Measurements from ENCODE around the gene GAREM2.
"Not testable (repeated sequence)": the region's sequence is repeated elsewhere in the genome, so short reads cannot be mapped to it uniquely, and the experiment has no call there.

GAREM2 gene

DNA sequence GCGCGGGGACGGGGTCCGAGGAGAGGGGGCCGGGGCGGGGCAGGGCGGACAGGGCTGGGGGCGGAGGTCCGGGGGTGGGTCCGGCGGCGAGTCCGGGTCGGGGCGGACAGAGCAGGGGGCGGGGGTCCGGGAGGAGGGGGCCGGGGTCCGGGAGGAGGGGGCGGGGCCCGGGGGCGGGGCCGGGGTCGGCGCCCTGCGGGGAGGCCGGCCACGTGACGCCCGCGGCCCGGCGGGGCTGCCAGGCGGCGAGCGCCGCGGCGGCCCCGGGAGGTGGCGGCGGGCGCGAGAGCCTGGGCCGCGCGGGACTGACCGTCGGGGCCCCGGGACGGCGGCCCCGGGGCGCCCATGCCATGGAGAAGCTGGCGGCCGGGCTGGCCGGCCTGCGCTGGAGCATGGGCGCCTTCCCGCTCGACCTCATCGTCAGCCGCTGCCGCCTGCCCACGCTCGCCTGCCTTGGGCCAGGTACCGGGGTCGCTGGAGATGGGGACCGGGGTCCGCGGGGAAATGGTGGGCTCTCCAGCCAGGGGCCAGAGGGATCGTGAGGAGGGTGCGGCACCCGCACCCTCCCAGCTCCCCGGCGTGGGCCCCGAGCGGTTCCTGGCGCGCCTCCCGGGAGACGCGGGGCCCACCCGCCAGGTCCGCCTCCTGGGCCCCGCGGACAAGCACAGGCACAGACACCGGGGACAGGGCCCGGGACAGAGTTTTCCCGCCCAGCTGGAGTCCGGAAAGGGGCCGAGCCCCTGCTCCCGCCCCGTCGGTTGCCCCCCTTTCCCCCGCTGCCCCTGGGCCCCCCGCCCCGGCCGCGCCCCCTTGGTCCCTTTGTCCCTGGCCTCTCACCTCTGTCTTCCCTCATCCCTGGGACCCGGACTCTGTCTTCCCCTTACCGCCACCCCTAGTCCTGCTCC lies at the start of gene GAREM2:
TSS of gene GAREM2 (plus strand) at position 218 of the 905 bp plus-strand sequence. CDS start at position 351, 133 bp downstream.
- DNase-seq (ENCODE audit: low spot score), result no peak

DNA sequence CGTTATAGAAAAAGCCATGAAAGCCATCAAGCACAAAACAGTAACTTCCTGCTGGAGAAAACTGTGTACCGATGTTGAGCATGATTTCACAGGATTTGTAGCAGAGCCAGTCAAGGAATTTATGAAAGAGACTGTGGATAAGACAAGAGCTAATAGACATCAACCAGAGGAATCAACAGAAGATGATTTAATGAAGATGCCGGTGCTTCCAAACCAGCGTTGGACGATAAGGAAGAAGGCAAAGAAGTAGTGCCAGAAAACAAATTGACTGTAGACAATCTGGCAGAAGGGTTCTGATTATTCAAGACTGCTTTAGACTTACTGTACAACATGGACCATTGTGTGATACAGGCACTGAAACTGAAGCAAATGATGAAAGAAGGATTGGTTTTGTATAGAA lies 49.5 kb upstream of the GAREM2 start:
- no peak for DNase-seq (ENCODE audit: low spot score)

DNA sequence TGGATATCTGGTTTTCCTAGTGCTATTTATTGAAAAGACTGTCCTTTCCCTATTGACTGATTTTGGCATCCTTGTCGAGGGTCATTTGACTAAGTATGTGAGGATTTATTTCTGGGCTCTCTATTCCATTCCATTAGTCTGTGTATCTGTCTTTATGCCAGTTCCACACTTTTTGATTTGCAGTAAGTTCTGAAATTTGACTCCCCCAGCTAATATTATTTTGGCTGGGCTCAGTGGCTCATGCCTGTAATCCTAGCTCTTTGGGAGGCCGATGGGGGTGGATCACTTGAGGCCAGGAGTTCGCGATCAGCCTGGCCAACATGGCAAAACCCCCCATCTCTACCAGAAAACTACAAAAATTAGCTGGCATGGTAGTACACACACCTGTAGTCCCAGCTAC lies 46.8 kb upstream of the GAREM2 start:
- no peak for DNase-seq (ENCODE audit: low spot score)

- DNase-seq (ENCODE audit: low spot score), result no peak
Observed at GRCh38 chr2:26128176-26128575, 44.7 kb upstream of the GAREM2 start.

DNA sequence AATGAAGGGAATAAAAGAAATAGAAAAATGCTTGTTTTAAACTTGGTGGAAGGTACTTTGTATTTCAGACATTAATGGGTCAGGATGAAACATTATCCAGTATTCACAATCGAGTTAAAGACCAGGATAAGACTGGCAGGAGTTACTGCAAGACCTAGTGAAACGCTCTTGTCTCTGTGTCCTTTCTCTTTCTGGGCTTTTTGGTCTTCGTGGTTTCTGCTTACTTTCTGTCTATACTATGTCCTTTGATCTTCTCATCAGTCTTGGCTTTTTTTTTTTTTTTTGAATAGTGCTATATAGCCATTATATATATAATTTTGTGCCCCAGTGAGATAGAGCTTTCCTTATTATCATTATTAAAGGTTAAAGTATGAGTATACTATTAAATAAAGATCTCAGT lies 42.1 kb upstream of the GAREM2 start:
- no peak for DNase-seq (ENCODE audit: low spot score)

- peak; percentile 81 for DNase-seq (ENCODE audit: low spot score)
Observed at GRCh38 chr2:26136451-26136850, 36.4 kb upstream of the GAREM2 start.

GRCh38 chr2:26139269-26140183 lies 33.4 kb upstream of the GAREM2 start:
- DNase-seq (ENCODE audit: low spot score), result no peak

GRCh38 chr2:26141145-26141769 lies 31.6 kb upstream of the GAREM2 start:
- DNase-seq (ENCODE audit: low spot score), result no peak

GRCh38 chr2:26144031-26144430 lies 28.9 kb upstream of the GAREM2 start:
- no peak for DNase-seq (ENCODE audit: low spot score)

DNA sequence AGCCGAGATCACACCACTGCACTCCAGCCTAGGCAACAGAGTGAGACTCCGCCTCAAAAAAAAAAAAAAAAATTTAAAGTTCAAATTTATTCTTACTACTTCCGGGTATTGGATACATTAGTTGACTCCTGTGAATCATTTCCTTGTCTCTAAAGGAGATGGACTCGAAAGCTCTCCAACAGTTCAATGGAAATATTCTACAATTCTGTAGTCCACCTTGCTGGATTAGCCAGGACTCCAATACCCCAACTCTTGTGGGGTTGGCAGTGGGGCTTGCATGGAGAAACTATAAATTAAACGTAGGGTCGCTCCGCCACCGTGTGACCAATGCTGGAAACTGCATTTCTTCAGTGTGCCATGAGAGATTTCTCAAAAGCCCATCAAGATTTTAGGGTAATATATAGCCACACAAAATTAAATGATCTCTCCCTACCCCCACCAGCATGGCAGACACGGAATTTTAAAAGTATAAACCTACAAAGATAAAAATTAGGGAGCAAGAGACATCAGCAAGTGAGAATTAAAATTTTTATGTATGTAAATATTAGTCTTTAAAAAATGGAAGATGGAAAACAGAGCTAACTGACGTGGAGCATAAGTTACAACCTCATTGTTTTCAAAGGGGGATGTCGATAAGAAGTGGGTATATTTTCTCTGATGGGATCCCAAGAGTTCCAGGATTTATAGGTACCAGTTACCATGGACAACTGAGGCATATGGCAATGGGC lies 27.8 kb upstream of the GAREM2 start:
- DNase-seq (ENCODE audit: low spot score), result peak; percentile 62

DNA sequence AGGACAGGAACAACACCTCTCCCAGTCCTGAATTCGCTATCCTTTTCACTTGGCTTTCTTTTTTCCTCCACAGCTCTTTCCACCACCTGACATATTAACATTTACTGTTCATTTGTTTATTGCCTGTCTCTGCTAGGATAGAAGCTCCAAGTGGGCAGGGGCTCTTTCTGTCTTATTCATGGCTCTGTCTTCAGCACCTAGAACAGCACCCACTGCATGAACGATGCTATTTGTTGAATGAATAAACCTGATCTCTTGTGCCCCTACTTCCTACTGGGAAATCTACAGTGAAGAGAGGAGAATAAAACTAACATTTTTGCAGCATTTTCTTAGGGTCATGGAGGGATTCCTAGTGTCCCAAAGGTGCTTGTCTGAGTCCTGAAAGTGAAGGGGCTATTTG lies 24.4 kb upstream of the GAREM2 start:
- no peak for DNase-seq (ENCODE audit: low spot score)

DNA sequence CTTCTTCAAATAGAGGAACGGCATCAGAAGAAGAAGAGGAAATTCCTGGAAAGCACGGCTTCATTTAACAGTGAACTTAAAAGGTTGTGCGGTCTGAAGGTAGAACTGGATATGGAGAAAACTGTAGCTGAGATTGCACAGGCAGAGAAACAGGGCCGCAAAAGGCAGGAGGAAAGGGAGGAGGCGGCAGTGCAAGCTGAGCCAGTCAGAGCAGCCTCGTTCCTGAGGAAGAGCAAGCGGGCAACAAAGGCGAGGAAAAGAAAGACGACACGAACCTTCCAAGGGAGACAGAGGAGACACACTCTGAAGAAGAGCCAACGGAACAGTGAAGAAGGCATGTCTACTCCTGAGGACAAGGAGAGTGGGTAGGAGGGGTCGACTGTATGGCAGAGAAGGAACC lies 22.6 kb upstream of the GAREM2 start:
- no peak for DNase-seq (ENCODE audit: low spot score)

DNA sequence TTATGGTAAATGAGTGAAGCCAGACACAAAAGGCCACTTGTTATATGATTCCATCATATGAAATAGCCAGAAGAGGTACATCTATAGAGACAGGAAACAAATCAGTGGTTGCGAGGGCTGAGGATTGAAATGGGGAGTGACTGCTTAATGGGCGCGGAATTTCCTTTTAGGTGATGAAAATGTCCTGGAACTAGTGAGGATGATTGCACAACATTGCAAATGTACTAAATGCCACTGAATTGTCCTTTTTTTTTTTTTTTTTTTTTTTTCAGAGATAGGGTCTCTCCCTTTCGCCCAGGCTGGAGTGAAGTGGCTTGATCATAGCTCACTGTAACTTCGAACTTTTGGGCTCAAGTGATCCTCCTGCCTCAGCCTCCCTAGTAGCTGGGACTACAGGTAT lies 15.3 kb upstream of the GAREM2 start:
- DNase-seq (ENCODE audit: low spot score), result no peak

DNA sequence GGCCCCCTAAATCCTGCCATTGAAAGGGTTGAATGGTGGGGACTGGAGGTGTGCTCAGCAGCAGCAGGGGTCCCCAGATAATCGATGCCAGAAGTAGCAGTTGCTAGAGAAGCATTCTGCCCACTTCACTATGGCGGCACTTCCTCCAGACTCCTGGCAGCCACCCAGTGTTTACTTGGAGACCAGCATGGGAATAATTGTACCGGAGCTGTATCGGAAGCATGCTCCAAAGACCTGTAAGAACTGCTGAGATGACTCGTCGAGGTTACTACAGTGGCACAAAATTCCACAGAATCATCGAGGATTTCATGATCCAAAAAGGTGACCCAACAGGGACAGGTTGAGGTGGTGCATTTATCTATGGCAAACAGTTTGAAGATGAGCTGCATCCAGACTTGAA lies 11.0 kb upstream of the GAREM2 start:
- no peak for DNase-seq (ENCODE audit: low spot score)

DNA sequence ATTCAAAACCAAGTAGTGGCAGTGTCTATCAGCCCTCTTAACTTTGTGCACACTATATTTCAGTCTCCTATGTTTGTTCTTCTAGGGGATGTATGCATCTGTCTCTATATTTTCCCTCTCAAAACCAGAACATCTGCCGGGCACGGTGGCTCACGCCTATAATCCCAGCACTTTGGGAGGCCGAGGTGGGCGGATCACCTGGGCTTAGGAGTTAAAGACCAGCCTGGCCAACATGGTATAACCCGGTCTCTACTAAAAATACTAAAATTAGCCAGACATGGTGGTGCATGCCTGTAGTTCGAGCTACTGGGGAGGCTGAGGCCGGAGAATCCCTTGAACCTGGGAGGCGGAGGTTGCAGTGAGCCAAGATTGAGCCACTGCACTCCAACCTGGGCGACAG lies 9.9 kb upstream of the GAREM2 start:
- no peak for DNase-seq (ENCODE audit: low spot score)

- DNase-seq (ENCODE audit: low spot score), result no peak
Observed at GRCh38 chr2:26164231-26164630, 8.7 kb upstream of the GAREM2 start.

DNA sequence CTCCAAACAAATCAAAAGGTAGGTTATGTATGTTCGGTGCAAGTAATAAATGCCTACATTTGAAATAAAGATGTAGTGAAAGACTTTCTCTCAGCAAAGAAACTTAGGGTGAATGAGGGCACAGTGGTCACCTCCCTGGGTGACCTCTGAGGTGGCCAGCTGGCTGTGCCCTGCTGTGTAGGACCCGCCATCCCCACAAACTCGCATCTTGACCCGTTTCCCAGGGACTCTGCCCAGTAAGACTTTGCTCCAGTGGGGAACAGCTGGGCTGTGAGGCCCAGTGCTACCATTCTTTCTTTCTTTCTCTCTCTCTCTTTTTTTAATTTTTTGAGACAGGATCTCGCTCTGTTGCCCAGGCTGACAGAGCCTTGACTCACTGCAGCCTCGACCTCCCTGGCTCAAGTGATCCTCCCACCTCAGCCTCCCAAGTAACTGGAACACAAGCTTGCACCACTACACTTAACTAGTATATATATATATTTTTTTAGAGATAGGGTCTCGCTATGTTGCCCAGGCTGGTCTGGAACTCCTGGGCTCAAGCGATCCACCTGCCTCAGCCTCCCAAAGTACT lies 8.2 kb upstream of the GAREM2 start:
- DNase-seq (ENCODE audit: low spot score), result no peak

- no peak for DNase-seq (ENCODE audit: low spot score)
Observed at GRCh38 chr2:26165403-26165802, 7.5 kb upstream of the GAREM2 start.

- DNase-seq (ENCODE audit: low spot score), result not testable (repeated sequence)
Observed at GRCh38 chr2:26166541-26166940, 6.3 kb upstream of the GAREM2 start.

GRCh38 chr2:26168785-26169184 lies 4.1 kb upstream of the GAREM2 start:
- DNase-seq (ENCODE audit: low spot score), result no peak

DNA sequence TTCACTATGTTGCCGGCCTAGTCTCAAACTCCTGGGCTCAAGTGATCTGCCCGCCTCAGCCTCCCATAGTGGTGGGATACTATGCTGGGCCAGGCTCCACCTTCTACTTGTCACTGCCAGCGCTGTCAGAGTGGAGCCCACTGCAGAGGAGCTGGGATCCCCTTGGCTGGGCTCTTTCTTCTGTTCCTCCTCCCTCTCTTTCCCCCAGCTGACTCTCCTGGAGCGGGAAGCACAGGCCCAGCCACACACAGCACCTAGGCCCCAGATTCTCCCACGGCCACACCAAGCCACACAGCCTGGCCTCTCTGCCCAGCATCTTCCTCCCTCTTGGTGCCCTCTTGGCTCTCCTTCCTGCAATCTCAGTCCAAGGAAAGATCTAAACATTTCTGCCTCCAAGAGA lies 3.7 kb upstream of the GAREM2 start:
- DNase-seq (ENCODE audit: low spot score), result no peak

Measured in COLO829 (cell line).